ENCODE measurements around the gene ABCA2. TPM values are rescaled to one million over a fixed set of nuclear protein-coding genes. Genes with fewer than 3 reads are reported as not detected.

ABCA2 gene
- total and polyA plus RNA-seq, 2 experiments from 2014 or later = 30.5 to 56.7 TPM

GRCh38 chr9:136985027-136985602 lies 42.9 kb downstream of the ABCA2 start:
- peaks cover 37% of the 10 kb centered on the region for H3K27me3 ChIP-seq
- no peak overlapping the region for H3K27ac ChIP-seq
- no peaks in the 10 kb centered on the region for H3K9me3 ChIP-seq (ENCODE audit: low read depth)
- DNase-seq (ENCODE audit: low read depth in 1 of 2, low spot score in 1 of 2) = no peak
- no peak overlapping the region for H3K4me3 ChIP-seq
- H3K36me3 ChIP-seq = no peaks in the 10 kb centered on the region
- peaks cover 22% of the 10 kb centered on the region for H3K4me1 ChIP-seq (ENCODE audit: low read depth)
- TF ChIP-seq CTCF (IDR thresholded peaks at IDR 0.05; ENCODE audit: low read depth, low read length) = no peak

- no peak overlapping the region for H3K27ac ChIP-seq
- peaks cover 22% of the 10 kb centered on the region for H3K4me1 ChIP-seq (ENCODE audit: low read depth)
- H3K4me3 ChIP-seq = no peak overlapping the region
- peaks cover 37% of the 10 kb centered on the region for H3K27me3 ChIP-seq
- DNase-seq (ENCODE audit: low read depth in 1 of 2, low spot score in 1 of 2) = no peak
- no peaks in the 10 kb centered on the region for H3K36me3 ChIP-seq
- no peak for TF ChIP-seq CTCF (IDR thresholded peaks at IDR 0.05; ENCODE audit: low read depth, low read length)
- H3K9me3 ChIP-seq (ENCODE audit: low read depth) = no peaks in the 10 kb centered on the region
Observed at GRCh38 chr9:136984464-136985026, 43.5 kb downstream of the ABCA2 start.

- Histone ChIP-seq H3K27ac (no peak overlapping the region), H3K4me3 (no peak overlapping the region), H3K36me3 (no peaks in the 10 kb centered on the region), H3K4me1 (ENCODE audit: low read depth) (peaks cover 22% of the 10 kb centered on the region), H3K9me3 (ENCODE audit: low read depth) (no peaks in the 10 kb centered on the region), H3K27me3 (peaks cover 37% of the 10 kb centered on the region)
- TF ChIP-seq CTCF (IDR thresholded peaks at IDR 0.05; ENCODE audit: low read depth, low read length) = no peak
- peak in 1 of 2 donors; percentile 26 for DNase-seq (ENCODE audit: low read depth in 1 of 2, low spot score in 1 of 2)
Observed at GRCh38 chr9:136983656-136984314, 44.3 kb downstream of the ABCA2 start.

- no peak for TF ChIP-seq CTCF (IDR thresholded peaks at IDR 0.05; ENCODE audit: low read depth, low read length)
- Histone ChIP-seq H3K27ac (no peak overlapping the region), H3K9me3 (ENCODE audit: low read depth) (no peaks in the 10 kb centered on the region), H3K4me1 (ENCODE audit: low read depth) (peaks cover 22% of the 10 kb centered on the region), H3K27me3 (peaks cover 37% of the 10 kb centered on the region), H3K36me3 (no peaks in the 10 kb centered on the region), H3K4me3 (no peak overlapping the region)
- no peak for DNase-seq (ENCODE audit: low read depth in 1 of 2, low spot score in 1 of 2)
Observed at GRCh38 chr9:136983167-136983566, 44.9 kb downstream of the ABCA2 start.

- no peak within 1 kb of the TSS for H3K4me3 ChIP-seq
- peaks cover 38% of the 10 kb centered on the region for H3K27me3 ChIP-seq
- no peak for TF ChIP-seq CTCF (IDR thresholded peaks at IDR 0.05; ENCODE audit: low read depth, low read length)
- no peaks in the 10 kb centered on the region for H3K36me3 ChIP-seq
- H3K4me1 ChIP-seq (ENCODE audit: low read depth) = peaks cover 22% of the 10 kb centered on the region
- no peak for DNase-seq (ENCODE audit: low read depth in 1 of 2, low spot score in 1 of 2)
- H3K9me3 ChIP-seq (ENCODE audit: low read depth) = no peaks in the 10 kb centered on the region
- H3K27ac ChIP-seq = peak within 1 kb of the TSS; percentile 45
Observed at GRCh38 chr9:136982232-136983051, 45.6 kb downstream of the ABCA2 start, which contains the start of gene LCNL1. TSS of gene LCNL1 (plus strand) at chr9:136982993. CDS start at chr9:136983587, 594 bp downstream.

Measured in cardiac muscle cell (in vitro differentiated cells and primary cell).